A549 (cell line): ENCODE measurements around the gene GM2A.

Experiments used
- CTCF ChIP-seq: fragments of >200 bp; sonication (Bioruptor Twin); formaldehyde crosslinking; IDR thresholded peaks from 3 replicates; pipeline ENCODE4 v1.5.1; 2016
- POLR2A ChIP-seq: IDR thresholded peaks from 2 replicates; pipeline ENCODE4 v1.6.1; 2012; ENCODE audit warnings: mild to moderate bottlenecking, low read length
- RAD21 ChIP-seq, 2 experiments: fragments of >200 bp in 1 of 2; sonication (Bioruptor Twin) in 1 of 2; formaldehyde crosslinking in 1 of 2; IDR thresholded peaks in 1 of 2; conservative IDR thresholded peaks in 1 of 2; 2 replicates in 1 of 2; 3 replicates in 1 of 2; pipeline ENCODE4 v1.6.1; 2012 to 2018; ENCODE audit warnings: inconsistent platforms in 1 of 2
- REST ChIP-seq: fragments of 200-600 bp; sonication (generic); IDR thresholded peaks from 2 replicates; pipeline ENCODE4 v1.6.1; 2016; ENCODE audit warnings: antibody characterized with exemption, mild to moderate bottlenecking, moderate library complexity
- RFX5 ChIP-seq: fragments of 450-650 bp; IDR thresholded peaks from 2 replicates; pipeline ENCODE4 v1.7.1; 2014; ENCODE audit warnings: antibody characterized with exemption, mild to moderate bottlenecking, moderate library complexity
- TP53 ChIP-seq: fragments of 250-450 bp; sonication (Bioruptor Pico); IDR thresholded peaks from 2 replicates; pipeline ENCODE4 v1.5.0; 2021; ENCODE audit warnings: mild to moderate bottlenecking, moderate library complexity

- TF ChIP-seq CTCF (no peak), RAD21 (conservative IDR thresholded peaks at IDR 0.05 in 1 of 2, IDR thresholded peaks at IDR 0.05 in 1 of 2) (no peak), RFX5 (no peak), POLR2A (no peak), REST (no peak), TP53 (CRISPR knock-in tag) (no peak)
Measured at GRCh38 chr5:151303666-151304065, 50.7 kb downstream of the GM2A start, which contains the start of gene SLC36A3.
